Measurements from ENCODE around the gene MBTPS1. TPM values are rescaled to one million over a fixed set of nuclear protein-coding genes. Genes with fewer than 3 reads are reported as not detected.

MBTPS1 gene
- polyA plus RNA-seq, 3 donors: 26.4 to 73.8 (median 28.0) TPM

DNA sequence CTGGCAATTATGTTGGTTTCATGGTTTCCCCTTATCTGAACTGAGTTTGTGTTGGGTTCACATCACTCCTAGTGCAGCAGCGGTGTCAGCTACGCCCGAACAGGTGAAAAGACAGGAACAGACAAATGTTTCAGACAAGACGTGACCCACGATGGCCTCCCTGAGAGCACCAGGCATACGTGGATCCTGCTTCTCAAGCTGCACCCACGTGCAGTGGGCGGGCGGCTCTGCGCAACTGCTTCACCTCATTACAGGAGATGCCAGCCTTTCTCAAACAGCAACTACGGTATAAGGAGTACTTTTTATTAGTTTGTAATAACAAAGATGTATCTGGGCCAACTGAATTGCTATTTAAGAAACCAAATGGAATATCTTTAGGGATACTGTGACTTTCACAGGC lies 41.4 kb downstream of the MBTPS1 start:
- H3K9ac ChIP-seq (ENCODE audit: insufficient read depth, low read length, poor library complexity, severe bottlenecking): no peak overlapping the region
- Mint-ChIP-seq H3K27me3 (ENCODE audit: low read depth in 3 of 3) (no peaks in the 10 kb centered on the region), H3K9me3 (no peaks in the 10 kb centered on the region), H3K36me3 (peaks cover 86 to 92% of the 10 kb centered on the region in 2 donors), H3K4me3 (no peak overlapping the region), H3K4me1 (peaks cover 7% of the 10 kb centered on the region), H3K27ac (no peak overlapping the region)
- H3K27me3 ChIP-seq (ENCODE audit: control insufficient read depth in 2 of 2, insufficient read depth in 2 of 2, low read length in 2 of 2): no peaks in the 10 kb centered on the region
- no peaks in the 10 kb centered on the region for H3K9me3 ChIP-seq (replicated peaks in 1 of 2; ENCODE audit: control insufficient read depth in 1 of 2, insufficient read depth in 1 of 2, low read length in 2 of 2)
- intact Hi-C loops (cut with micrococcal nuclease): no loop called here
- peaks cover 27% of the 10 kb centered on the region for H3K79me2 ChIP-seq (ENCODE audit: insufficient read depth, low read length)
- no peak overlapping the region for H3K27ac ChIP-seq (ENCODE audit: low read depth in 1 of 2, low read length in 2 of 2)
- no peak overlapping the region for H3K4me2 ChIP-seq (replicated peaks; ENCODE audit: extremely low read depth, low read length, poor library complexity, severe bottlenecking)
- 95% methylated on average over 6 of the region's 11 CpGs for WGBS (ENCODE audit: insufficient coverage)
- H3K4me3 ChIP-seq (replicated peaks in 1 of 3; ENCODE audit: low read depth in 2 of 3, low read length in 3 of 3): no peak overlapping the region
- DNase-seq: no peak
- peaks cover 4% of the 10 kb centered on the region in 2 donors for H3K4me1 ChIP-seq (ENCODE audit: control insufficient read depth in 1 of 2, insufficient read depth in 2 of 2, low read length in 2 of 2)
- TF ChIP-seq, protein P1, sequence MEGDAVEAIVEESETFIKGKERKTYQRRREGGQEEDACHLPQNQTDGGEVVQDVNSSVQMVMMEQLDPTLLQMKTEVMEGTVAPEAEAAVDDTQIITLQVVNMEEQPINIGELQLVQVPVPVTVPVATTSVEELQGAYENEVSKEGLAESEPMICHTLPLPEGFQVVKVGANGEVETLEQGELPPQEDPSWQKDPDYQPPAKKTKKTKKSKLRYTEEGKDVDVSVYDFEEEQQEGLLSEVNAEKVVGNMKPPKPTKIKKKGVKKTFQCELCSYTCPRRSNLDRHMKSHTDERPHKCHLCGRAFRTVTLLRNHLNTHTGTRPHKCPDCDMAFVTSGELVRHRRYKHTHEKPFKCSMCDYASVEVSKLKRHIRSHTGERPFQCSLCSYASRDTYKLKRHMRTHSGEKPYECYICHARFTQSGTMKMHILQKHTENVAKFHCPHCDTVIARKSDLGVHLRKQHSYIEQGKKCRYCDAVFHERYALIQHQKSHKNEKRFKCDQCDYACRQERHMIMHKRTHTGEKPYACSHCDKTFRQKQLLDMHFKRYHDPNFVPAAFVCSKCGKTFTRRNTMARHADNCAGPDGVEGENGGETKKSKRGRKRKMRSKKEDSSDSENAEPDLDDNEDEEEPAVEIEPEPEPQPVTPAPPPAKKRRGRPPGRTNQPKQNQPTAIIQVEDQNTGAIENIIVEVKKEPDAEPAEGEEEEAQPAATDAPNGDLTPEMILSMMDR (IDR thresholded peaks at IDR 0.05): no peak
- peaks cover 26% of the 10 kb centered on the region for H4K20me1 ChIP-seq (ENCODE audit: insufficient read depth, low read length)
- H2AFZ ChIP-seq (ENCODE audit: insufficient read depth, low read depth, low read length, poor library complexity, severe bottlenecking): no peak overlapping the region
- H3K36me3 ChIP-seq (replicated peaks in 1 of 2; ENCODE audit: control insufficient read depth in 1 of 2, insufficient read depth in 2 of 2, low read length in 2 of 2): peaks cover 63 to 97% of the 10 kb centered on the region in 2 donors

DNA sequence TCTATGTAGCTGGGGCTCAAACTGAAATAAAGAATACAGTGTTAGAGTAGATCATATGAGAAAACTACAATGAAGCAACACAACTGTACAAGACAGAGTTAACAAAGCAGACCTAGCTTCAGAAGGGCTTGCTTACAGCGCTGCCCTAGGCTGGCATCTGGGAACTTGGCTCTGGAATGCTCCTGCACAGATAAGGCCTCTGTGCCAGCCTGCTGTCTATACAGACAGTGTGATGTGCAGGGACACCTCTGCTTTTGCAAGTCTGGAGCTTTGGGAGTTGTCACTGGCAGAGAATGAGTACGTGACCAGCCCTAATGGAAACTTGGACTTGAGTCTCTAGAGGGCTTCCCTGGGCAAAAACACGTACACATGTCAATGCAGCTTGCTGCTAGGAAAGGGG lies 42.0 kb downstream of the MBTPS1 start:
- H3K36me3 Mint-ChIP-seq: peaks cover 84 to 90% of the 10 kb centered on the region in 2 donors
- peaks cover 58 to 95% of the 10 kb centered on the region in 2 donors for H3K36me3 ChIP-seq (replicated peaks in 1 of 2; ENCODE audit: control insufficient read depth in 1 of 2, insufficient read depth in 2 of 2, low read length in 2 of 2)

More for the DNA sequence above, 42.0 kb downstream of the MBTPS1 start:
- H3K4me3 Mint-ChIP-seq: no peak overlapping the region
- H3K9ac ChIP-seq (ENCODE audit: insufficient read depth, low read length, poor library complexity, severe bottlenecking): no peak overlapping the region
- no peak overlapping the region for H3K4me2 ChIP-seq (replicated peaks; ENCODE audit: extremely low read depth, low read length, poor library complexity, severe bottlenecking)
- H3K27ac ChIP-seq (ENCODE audit: low read depth in 1 of 2, low read length in 2 of 2): no peak overlapping the region
- H3K4me3 ChIP-seq (replicated peaks in 1 of 3; ENCODE audit: low read depth in 2 of 3, low read length in 3 of 3): no peak overlapping the region
- WGBS (ENCODE audit: insufficient coverage): 100% methylated on average over 3 of the region's 3 CpGs
- TF ChIP-seq, protein P1 (IDR thresholded peaks at IDR 0.05): no peak
- H3K79me2 ChIP-seq (ENCODE audit: insufficient read depth, low read length): peaks cover 24% of the 10 kb centered on the region
- intact Hi-C loops (cut with micrococcal nuclease): no loop called here
- H3K4me1 Mint-ChIP-seq: peaks cover 14% of the 10 kb centered on the region
- no peaks in the 10 kb centered on the region for H3K27me3 ChIP-seq (ENCODE audit: control insufficient read depth in 2 of 2, insufficient read depth in 2 of 2, low read length in 2 of 2)
- peaks cover 10 to 11% of the 10 kb centered on the region in 2 donors for H3K4me1 ChIP-seq (ENCODE audit: control insufficient read depth in 1 of 2, insufficient read depth in 2 of 2, low read length in 2 of 2)
- peaks cover 26% of the 10 kb centered on the region for H4K20me1 ChIP-seq (ENCODE audit: insufficient read depth, low read length)
- no peak for DNase-seq
- no peak overlapping the region for H3K27ac Mint-ChIP-seq
- no peaks in the 10 kb centered on the region for H3K9me3 ChIP-seq (replicated peaks in 1 of 2; ENCODE audit: control insufficient read depth in 1 of 2, insufficient read depth in 1 of 2, low read length in 2 of 2)
- no peaks in the 10 kb centered on the region for H3K27me3 Mint-ChIP-seq (ENCODE audit: low read depth in 3 of 3)
- no peak overlapping the region for H2AFZ ChIP-seq (ENCODE audit: insufficient read depth, low read depth, low read length, poor library complexity, severe bottlenecking)
- no peaks in the 10 kb centered on the region for H3K9me3 Mint-ChIP-seq

All from CD14-positive monocyte (primary cell).